ENCODE results near the gene MIB2. TPM values are rescaled to one million over a fixed set of nuclear protein-coding genes. Genes with fewer than 3 reads are reported as not detected.

Gene MIB2
- polyA plus RNA-seq, 1 donor from 2014 or later: 106 TPM

GRCh38 chr1:1604374-1605033, 10.8 kb upstream of the MIB2 start:
- Histone ChIP-seq H3K9me3 (ENCODE audit: low read length) (no peaks in the 10 kb centered on the region), H3K27ac (ENCODE audit: low read length) (no peak overlapping the region), H3K4me2 (ENCODE audit: low read length) (no peak overlapping the region), H3K9me2 (ENCODE audit: insufficient read depth, low read length) (no peaks in the 10 kb centered on the region), H3K79me2 (replicated peaks; ENCODE audit: insufficient read depth, low read length) (no peaks in the 10 kb centered on the region), H3K36me3 (ENCODE audit: insufficient read depth, low read length) (no peaks in the 10 kb centered on the region), H3F3A (ENCODE audit: insufficient read depth, low read length, poor library complexity, severe bottlenecking) (no peaks in the 10 kb centered on the region), H4K20me1 (ENCODE audit: insufficient read depth) (no peaks in the 10 kb centered on the region), H3K4me3 (ENCODE audit: low read length) (no peak overlapping the region), H2AFZ (ENCODE audit: low read depth, low read length) (no peak overlapping the region), H3K9ac (ENCODE audit: low read length) (no peak overlapping the region), H3K27me3 (ENCODE audit: insufficient read depth, low read depth, low read length) (peaks cover 6% of the 10 kb centered on the region)
- no peak for TF ChIP-seq EP300 (conservative IDR thresholded peaks at IDR 0.05; ENCODE audit: poor library complexity, severe bottlenecking)
- no peak for TF ChIP-seq CTCF (IDR thresholded peaks at IDR 0.05; ENCODE audit: poor library complexity, severe bottlenecking)
- no peak for TF ChIP-seq EZH2 (IDR thresholded peaks at IDR 0.05; ENCODE audit: borderline replicate concordance, insufficient read depth, low read length, poor library complexity, severe bottlenecking)
- no peak for TF ChIP-seq SMC3 (conservative IDR thresholded peaks at IDR 0.05; ENCODE audit: poor library complexity)
- no peak for TF ChIP-seq TAF1 (IDR thresholded peaks at IDR 0.05; ENCODE audit: low read depth)
- TF ChIP-seq RAD21 (conservative IDR thresholded peaks at IDR 0.05): no peak
- no peak for TF ChIP-seq MXI1 (conservative IDR thresholded peaks at IDR 0.05; ENCODE audit: poor library complexity, severe bottlenecking)
- no peak for TF ChIP-seq REST (IDR thresholded peaks at IDR 0.05; ENCODE audit: borderline replicate concordance)
- TF ChIP-seq POLR2AphosphoS5 (IDR thresholded peaks at IDR 0.05): no peak

- peaks cover 6% of the 10 kb centered on the region for H3K27me3 ChIP-seq (ENCODE audit: insufficient read depth, low read depth, low read length)
- H3K4me2 ChIP-seq (ENCODE audit: low read length): no peak overlapping the region
- H3K9me2 ChIP-seq (ENCODE audit: insufficient read depth, low read length): no peaks in the 10 kb centered on the region
- H3F3A ChIP-seq (ENCODE audit: insufficient read depth, low read length, poor library complexity, severe bottlenecking): no peaks in the 10 kb centered on the region
- TF ChIP-seq TAF1 (IDR thresholded peaks at IDR 0.05; ENCODE audit: low read depth) (no peak), EP300 (conservative IDR thresholded peaks at IDR 0.05; ENCODE audit: poor library complexity, severe bottlenecking) (no peak), EZH2 (IDR thresholded peaks at IDR 0.05; ENCODE audit: borderline replicate concordance, insufficient read depth, low read length, poor library complexity, severe bottlenecking) (no peak), SMC3 (conservative IDR thresholded peaks at IDR 0.05; ENCODE audit: poor library complexity) (no peak), MXI1 (conservative IDR thresholded peaks at IDR 0.05; ENCODE audit: poor library complexity, severe bottlenecking) (no peak), POLR2AphosphoS5 (IDR thresholded peaks at IDR 0.05) (no peak), CTCF (IDR thresholded peaks at IDR 0.05; ENCODE audit: poor library complexity, severe bottlenecking) (no peak), RAD21 (conservative IDR thresholded peaks at IDR 0.05) (no peak), REST (IDR thresholded peaks at IDR 0.05; ENCODE audit: borderline replicate concordance) (no peak)
- H2AFZ ChIP-seq (ENCODE audit: low read depth, low read length): no peak overlapping the region
- no peak overlapping the region for H3K27ac ChIP-seq (ENCODE audit: low read length)
- no peaks in the 10 kb centered on the region for H3K79me2 ChIP-seq (replicated peaks; ENCODE audit: insufficient read depth, low read length)
- no peaks in the 10 kb centered on the region for H3K36me3 ChIP-seq (ENCODE audit: insufficient read depth, low read length)
- no peak overlapping the region for H3K4me3 ChIP-seq (ENCODE audit: low read length)
- H3K9me3 ChIP-seq (ENCODE audit: low read length): no peaks in the 10 kb centered on the region
- H3K9ac ChIP-seq (ENCODE audit: low read length): no peak overlapping the region
- no peaks in the 10 kb centered on the region for H4K20me1 ChIP-seq (ENCODE audit: insufficient read depth)
Measured at GRCh38 chr1:1605034-1605591, 10.2 kb upstream of the MIB2 start.
